ENCODE measurements around the gene EBLN1. TPM values are rescaled to one million over a fixed set of nuclear protein-coding genes. Genes with fewer than 3 reads are reported as not detected.
A peak's percentile ranks its signal among the peaks of the same experiment; 100 is the strongest.

The EBLN1 gene
- total RNA-seq, 1 experiment from 2014 or later = not detected

DNA sequence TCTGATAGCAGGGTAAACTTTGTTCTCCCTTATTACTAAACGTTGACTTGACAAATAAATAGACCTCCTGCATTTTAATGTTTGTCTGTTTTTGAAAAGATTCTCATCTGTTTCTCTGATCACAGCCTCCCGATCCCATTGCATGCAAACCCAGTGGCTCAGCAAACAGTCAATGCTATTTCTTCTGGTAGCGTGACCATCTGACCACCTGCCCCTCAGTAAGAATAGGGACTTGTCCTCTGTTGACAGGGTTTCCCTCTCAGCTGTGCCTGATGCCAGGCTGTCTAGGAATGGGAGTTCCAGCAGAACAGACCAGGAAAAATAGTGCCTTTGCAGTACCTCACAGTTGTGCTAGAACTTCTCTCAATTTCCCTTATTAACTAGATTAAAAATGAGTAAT, 40.7 kb upstream of the EBLN1 start:
- Mint-ChIP-seq H3K9me3 (ENCODE audit: unreplicated experiment) (no peaks in the 10 kb centered on the region), H3K27ac (ENCODE audit: low read depth, unreplicated experiment) (no peak overlapping the region), H3K4me3 (ENCODE audit: unreplicated experiment) (no peak overlapping the region), H3K36me3 (ENCODE audit: insufficient read depth, unreplicated experiment) (no peaks in the 10 kb centered on the region), H3K4me1 (ENCODE audit: insufficient read depth, unreplicated experiment) (no peaks in the 10 kb centered on the region), H3K27me3 (ENCODE audit: insufficient read depth, unreplicated experiment) (no peaks in the 10 kb centered on the region)
- intact Hi-C loops (cut with micrococcal nuclease) = loop anchor here (5.0 kb wide), 1 partner anchor 729 kb away; no protein-coding TSS in a partner anchor
- POLR2A ChIA-PET = interaction anchor here (1.1 kb wide), 1 partner anchor 11 kb away, joined by 3 read pairs; no protein-coding TSS in a partner anchor
- no peak for DNase-seq (ENCODE audit: unreplicated experiment)
- TF ChIP-seq, protein P1, sequence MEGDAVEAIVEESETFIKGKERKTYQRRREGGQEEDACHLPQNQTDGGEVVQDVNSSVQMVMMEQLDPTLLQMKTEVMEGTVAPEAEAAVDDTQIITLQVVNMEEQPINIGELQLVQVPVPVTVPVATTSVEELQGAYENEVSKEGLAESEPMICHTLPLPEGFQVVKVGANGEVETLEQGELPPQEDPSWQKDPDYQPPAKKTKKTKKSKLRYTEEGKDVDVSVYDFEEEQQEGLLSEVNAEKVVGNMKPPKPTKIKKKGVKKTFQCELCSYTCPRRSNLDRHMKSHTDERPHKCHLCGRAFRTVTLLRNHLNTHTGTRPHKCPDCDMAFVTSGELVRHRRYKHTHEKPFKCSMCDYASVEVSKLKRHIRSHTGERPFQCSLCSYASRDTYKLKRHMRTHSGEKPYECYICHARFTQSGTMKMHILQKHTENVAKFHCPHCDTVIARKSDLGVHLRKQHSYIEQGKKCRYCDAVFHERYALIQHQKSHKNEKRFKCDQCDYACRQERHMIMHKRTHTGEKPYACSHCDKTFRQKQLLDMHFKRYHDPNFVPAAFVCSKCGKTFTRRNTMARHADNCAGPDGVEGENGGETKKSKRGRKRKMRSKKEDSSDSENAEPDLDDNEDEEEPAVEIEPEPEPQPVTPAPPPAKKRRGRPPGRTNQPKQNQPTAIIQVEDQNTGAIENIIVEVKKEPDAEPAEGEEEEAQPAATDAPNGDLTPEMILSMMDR (IDR thresholded peaks at IDR 0.05; ENCODE audit: unreplicated experiment) = no peak
- BruUV-seq (replicated peaks) = no TSS peak
- CTCF ChIA-PET = no interaction called here

DNA sequence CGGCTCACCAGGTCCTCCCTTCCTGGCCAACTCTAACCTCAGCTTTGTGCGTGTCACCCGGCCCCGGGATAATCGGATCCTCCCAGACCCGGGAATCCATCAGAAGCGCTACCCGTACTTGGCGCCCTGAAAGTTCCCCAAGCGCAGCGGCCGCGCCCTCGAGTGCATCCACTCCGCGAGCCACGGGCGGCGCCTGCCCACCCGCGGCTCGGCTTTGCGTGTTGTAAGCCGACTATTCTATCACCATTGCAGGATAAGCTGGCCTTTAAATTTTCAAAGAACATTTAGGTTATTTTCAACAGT, 35.7 kb upstream of the EBLN1 start:
- no peak for DNase-seq (ENCODE audit: unreplicated experiment)
- Mint-ChIP-seq H3K27ac (ENCODE audit: low read depth, unreplicated experiment) (peak overlapping the region; percentile 27), H3K9me3 (ENCODE audit: unreplicated experiment) (no peaks in the 10 kb centered on the region), H3K36me3 (ENCODE audit: insufficient read depth, unreplicated experiment) (no peaks in the 10 kb centered on the region), H3K4me3 (ENCODE audit: unreplicated experiment) (no peak overlapping the region), H3K4me1 (ENCODE audit: insufficient read depth, unreplicated experiment) (peaks cover 11% of the 10 kb centered on the region), H3K27me3 (ENCODE audit: insufficient read depth, unreplicated experiment) (no peaks in the 10 kb centered on the region)
- no TSS peak for BruUV-seq (replicated peaks)
- TF ChIP-seq, protein P1 (IDR thresholded peaks at IDR 0.05; ENCODE audit: unreplicated experiment) = no peak
- intact Hi-C loops (cut with micrococcal nuclease) = no loop called here
- CTCF ChIA-PET = no interaction called here
- POLR2A ChIA-PET = interaction anchor here (1.0 to 1.6 kb wide), 3 partner anchors 9 to 62 kb away, joined by 4 read pairs; partner anchors contain the start of gene COMMD3

DNA sequence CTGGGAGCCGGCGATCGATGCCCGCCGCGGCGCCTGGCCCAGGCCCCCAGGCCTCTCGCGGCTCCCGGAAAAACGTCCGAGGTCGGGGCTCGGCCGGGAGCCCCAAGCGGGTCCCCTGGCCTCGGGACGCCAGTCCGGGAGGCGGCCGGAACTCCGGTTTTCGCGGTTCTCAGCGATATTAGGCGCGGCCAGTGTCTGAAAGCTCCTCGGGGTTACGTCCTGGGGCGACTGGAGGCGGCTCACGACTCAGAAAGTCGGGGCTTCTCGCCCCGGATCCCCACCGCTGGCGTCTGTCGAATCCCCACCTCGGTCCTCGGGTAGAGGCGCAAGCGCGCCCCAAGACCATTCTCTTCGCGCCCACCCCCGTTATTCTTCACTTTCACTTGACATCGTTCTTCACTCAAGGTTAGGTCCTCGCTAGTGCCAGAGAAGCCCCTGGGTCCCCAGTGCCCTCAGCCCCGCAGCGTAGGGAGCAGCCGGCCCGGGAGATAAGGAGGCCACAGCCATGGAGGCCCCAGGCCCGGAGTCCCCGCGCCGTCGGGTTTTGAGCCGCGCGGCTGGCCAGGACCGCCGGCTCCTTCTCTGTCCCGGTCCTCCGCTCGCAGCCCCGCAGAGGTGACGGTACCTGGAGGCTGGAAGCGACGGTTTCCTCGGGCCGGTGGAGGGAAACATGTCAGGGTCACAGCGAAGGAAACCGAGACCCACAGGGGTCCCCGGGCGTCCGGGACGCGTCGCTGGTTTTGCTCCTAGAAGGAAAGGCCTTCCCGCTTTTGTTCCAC, 35.2 kb upstream of the EBLN1 start:
- no peaks in the 10 kb centered on the region for H3K27me3 Mint-ChIP-seq (ENCODE audit: insufficient read depth, unreplicated experiment)
- H3K4me3 Mint-ChIP-seq (ENCODE audit: unreplicated experiment) = no peak overlapping the region
- POLR2A ChIA-PET = interaction anchor here (0.9 to 1.6 kb wide), 3 partner anchors 23 to 64 kb away, joined by 3 to 4 read pairs (median 4); partner anchors contain the start of gene COMMD3

DNA sequence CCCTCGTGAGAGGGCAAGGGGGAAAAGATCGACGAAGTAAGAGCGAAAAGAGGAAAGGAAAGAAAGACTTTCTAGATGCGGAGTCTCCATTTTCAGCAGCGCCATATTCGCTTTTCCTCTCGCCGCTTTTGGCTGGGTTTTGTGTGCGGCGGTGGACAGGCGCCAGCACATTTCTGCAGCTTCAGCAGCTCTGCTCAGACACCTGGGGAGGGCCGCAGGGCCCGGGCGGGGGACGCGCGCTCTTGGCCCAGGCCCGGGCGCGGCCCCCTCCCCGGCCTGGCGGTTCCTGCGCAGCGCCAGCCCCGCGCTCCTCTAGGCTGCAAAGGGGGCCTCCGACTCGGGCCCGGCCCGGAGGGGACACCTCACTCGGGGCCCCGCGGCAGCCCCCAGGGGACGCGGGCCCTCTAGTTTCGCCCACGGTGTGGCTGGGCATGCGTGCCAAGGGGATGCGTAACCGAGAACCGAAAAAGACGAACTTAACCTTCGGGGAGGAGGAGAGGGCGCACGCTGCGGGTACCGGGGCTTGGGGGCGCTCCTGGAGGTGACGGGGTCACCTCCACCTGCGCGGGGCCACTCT, 34.5 kb upstream of the EBLN1 start:
- ChIA-PET POLR2A (interaction anchor here (0.9 kb wide), 1 partner anchor 64 kb away, joined by 3 read pairs; the partner anchor contains the start of gene COMMD3), CTCF (no interaction called here)
- no peaks in the 10 kb centered on the region for H3K9me3 Mint-ChIP-seq (ENCODE audit: unreplicated experiment)
- H3K4me1 Mint-ChIP-seq (ENCODE audit: insufficient read depth, unreplicated experiment) = peaks cover 13% of the 10 kb centered on the region
- intact Hi-C loops (cut with micrococcal nuclease) = no loop called here
- TSS peak; percentile 74 for BruUV-seq (replicated peaks)
- H3K36me3 Mint-ChIP-seq (ENCODE audit: insufficient read depth, unreplicated experiment) = no peaks in the 10 kb centered on the region
- H3K27ac Mint-ChIP-seq (ENCODE audit: low read depth, unreplicated experiment) = peak overlapping the region; percentile 95
- peak; percentile 20 for DNase-seq (ENCODE audit: unreplicated experiment)
- no peaks in the 10 kb centered on the region for H3K27me3 Mint-ChIP-seq (ENCODE audit: insufficient read depth, unreplicated experiment)
- TF ChIP-seq, protein P1 (IDR thresholded peaks at IDR 0.05; ENCODE audit: unreplicated experiment) = no peak
- H3K4me3 Mint-ChIP-seq (ENCODE audit: unreplicated experiment) = peak overlapping the region; percentile 74

More for the DNA sequence above, 35.2 kb upstream of the EBLN1 start:
- Mint-ChIP-seq H3K4me1 (ENCODE audit: insufficient read depth, unreplicated experiment) (peaks cover 11% of the 10 kb centered on the region), H3K9me3 (ENCODE audit: unreplicated experiment) (no peaks in the 10 kb centered on the region), H3K36me3 (ENCODE audit: insufficient read depth, unreplicated experiment) (no peaks in the 10 kb centered on the region), H3K27ac (ENCODE audit: low read depth, unreplicated experiment) (peak overlapping the region; percentile 27)
- intact Hi-C loops (cut with micrococcal nuclease) = no loop called here
- TF ChIP-seq, protein P1 (IDR thresholded peaks at IDR 0.05; ENCODE audit: unreplicated experiment) = no peak
- no peak for DNase-seq (ENCODE audit: unreplicated experiment)
- CTCF ChIA-PET = no interaction called here
- BruUV-seq (replicated peaks) = no TSS peak
